Motor neuron (in vitro differentiated cells): ENCODE data around the gene ALPG. TPM values are rescaled to one million over a fixed set of nuclear protein-coding genes. Genes with fewer than 3 reads are reported as not detected.

Experiments
- total RNA-seq, 8 experiments: library from RNA; unstranded; fragments of 300-600 nt; gene quantifications; 2 replicates each; pipeline versions ENCODE4 v1.2.3 to v1.2.4, GENCODE V29; 2022

Gene ALPG
- total RNA-seq, 8 experiments from 2014 or later = 0.10 to 0.38 (median 0.21) TPM; not detected in 3

Other genes starting within 250 kb of the ALPG start
- gene ALPP, start 28.1 kb upstream of the ALPG start, total RNA-seq = 1 to 10 TPM in 1 of 8 experiments, under 1 TPM in 5, not detected in 2; 0.05 to 1.6 (median 0.30) TPM
- under 1 TPM in 5 of 8 experiments, not detected in 3; 0.10 to 0.42 (median 0.18) TPM for gene ALPI, start 49.3 kb downstream of the ALPG start, total RNA-seq
- gene ECEL1, start 81.0 kb downstream of the ALPG start, total RNA-seq = 10 to 100 TPM in 5 of 8 experiments, under 1 TPM in 2, not detected in 1; 0.13 to 83.3 (median 30.6) TPM
- gene PRSS56, start 113.5 kb downstream of the ALPG start, total RNA-seq = 1 to 10 TPM in 1 of 8 experiments, under 1 TPM in 5, not detected in 2; 0.08 to 1.9 (median 0.58) TPM
- gene CHRND, start 119.3 kb downstream of the ALPG start, total RNA-seq = under 1 TPM in 7 of 8 experiments, not detected in 1; 0.05 to 0.62 (median 0.21) TPM
- gene CHRNG, start 132.8 kb downstream of the ALPG start, total RNA-seq = 1 to 10 TPM in 3 of 8 experiments, under 1 TPM in 5; 0.38 to 2.4 (median 0.93) TPM
- gene TIGD1, start 143.7 kb downstream of the ALPG start, total RNA-seq = 10 to 100 TPM in 6 of 8 experiments, 1 to 10 TPM in 2; 6.6 to 20.3 (median 11.5) TPM
- gene EIF4E2, start 143.8 kb downstream of the ALPG start, total RNA-seq = 10 to 100 TPM; 49.0 to 81.3 (median 73.7) TPM
- 10 to 100 TPM in 1 of 8 experiments, 1 to 10 TPM in 6, under 1 TPM in 1; 0.92 to 22.1 (median 3.4) TPM for gene EFHD1, start 226.8 kb downstream of the ALPG start, total RNA-seq